ENCODE measurements around the gene RAX.

GRCh38 chr18:59300676-59301285 is 27.5 kb upstream of the RAX start:
- no peak for TF ChIP-seq ZBTB49 (tag by site-specific recombination; IDR thresholded peaks at IDR 0.05; ENCODE audit: low read depth)
- TF ChIP-seq SP7 (tag by site-specific recombination; IDR thresholded peaks at IDR 0.05): no peak
- no peak for TF ChIP-seq ZNF423 (tag by site-specific recombination; IDR thresholded peaks at IDR 0.05)
- TF ChIP-seq TSHZ1 (tag by site-specific recombination; IDR thresholded peaks at IDR 0.05; ENCODE audit: borderline replicate concordance): no peak
- no peak for TF ChIP-seq ZXDB (tag by site-specific recombination; IDR thresholded peaks at IDR 0.05)
- TF ChIP-seq CTCF (tag by site-specific recombination; IDR thresholded peaks at IDR 0.05): no peak
- TF ChIP-seq ZNF26 (tag by site-specific recombination; IDR thresholded peaks at IDR 0.05): no peak
- no peak for TF ChIP-seq ZNF112 (tag by site-specific recombination; IDR thresholded peaks at IDR 0.05)

Measured in HEK293 (cell line).